HG02943 (cell line): ENCODE measurements around the gene RPL6.
"Not testable (repeated sequence)": the region's sequence is repeated elsewhere in the genome, so short reads cannot be mapped to it uniquely, and the experiment has no call there.

Source experiments
- ATAC-seq: cut with Tn5 transposase; IDR thresholded peaks from one replicate; pipeline ENCODE4 v1.9.1; 2021; ENCODE audit warnings: mild to moderate bottlenecking, low read depth, moderate library complexity; ENCODE audit not compliant: unreplicated experiment

The RPL6 gene

DNA sequence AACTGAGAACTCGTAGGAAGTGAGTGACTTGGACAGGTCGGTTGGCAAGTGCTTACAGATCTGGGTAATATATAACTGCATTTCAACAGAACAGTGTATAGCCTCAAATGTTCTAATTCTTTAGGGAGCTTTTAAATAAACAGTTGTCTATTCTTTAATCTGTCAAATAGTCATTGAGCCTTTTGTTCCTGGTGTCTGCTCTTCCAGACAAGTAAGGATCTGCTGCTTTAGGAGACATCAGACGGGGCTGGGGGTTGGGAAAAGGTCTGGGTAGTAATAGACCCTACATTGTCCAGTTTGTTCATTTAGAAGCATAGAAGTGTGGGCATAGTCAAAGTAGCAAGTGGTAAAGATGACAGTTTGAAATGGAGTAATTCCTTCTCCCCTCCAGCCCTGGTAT lies 11.3 kb upstream of the RPL6 start:
- no peak for ATAC-seq

DNA sequence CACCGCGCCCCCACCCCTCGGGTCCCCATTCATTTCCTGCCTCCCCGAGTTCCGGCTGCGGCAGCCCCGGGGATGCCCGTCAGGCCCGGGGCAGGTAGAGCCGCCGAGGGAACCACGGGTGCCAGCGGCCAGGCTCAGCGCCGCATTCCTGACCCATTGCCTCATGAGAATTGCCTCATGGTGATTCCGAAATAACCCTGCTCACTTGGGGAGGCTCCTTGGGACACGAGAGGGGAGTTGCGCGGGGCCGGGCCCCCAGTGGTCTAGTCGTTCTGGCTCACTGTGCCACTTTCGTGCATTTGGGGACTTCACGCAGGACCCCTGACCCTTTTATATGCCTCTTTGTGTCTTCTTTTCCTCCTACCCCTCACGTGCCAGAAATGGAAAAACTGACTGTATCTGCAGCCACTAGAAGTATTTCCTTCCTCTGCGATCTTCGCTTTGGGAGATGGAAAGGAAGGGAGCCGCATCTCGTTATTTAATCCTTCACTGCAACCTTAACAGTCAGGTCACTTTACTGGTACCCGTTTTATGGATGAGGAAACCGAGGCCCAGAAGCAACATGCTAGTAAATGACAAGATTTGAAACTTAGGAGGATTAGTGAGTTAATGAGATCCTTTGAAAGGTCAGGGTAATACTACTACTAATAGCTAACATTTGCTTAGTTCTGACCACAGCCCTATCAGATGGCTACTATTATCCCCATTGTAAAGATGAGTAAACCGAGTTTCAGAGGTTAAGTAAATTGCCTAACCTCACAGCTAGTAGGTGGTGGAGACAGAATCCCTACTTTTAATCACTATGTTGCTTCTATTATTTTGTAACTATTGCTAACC lies 10.1 kb upstream of the RPL6 start:
- ATAC-seq, result peak; percentile 35

GRCh38 chr12:112418608-112419296 lies 9.3 kb upstream of the RPL6 start, which contains the start of gene PTPN11:
PTPN11 (plus strand) TSS chr12:112418947; CDS start chr12:112419112, 165 bp downstream.
- peak; percentile 69 for ATAC-seq

GRCh38 chr12:112418273-112418607 lies 8.8 kb upstream of the RPL6 start:
- peak; percentile 23 for ATAC-seq

DNA sequence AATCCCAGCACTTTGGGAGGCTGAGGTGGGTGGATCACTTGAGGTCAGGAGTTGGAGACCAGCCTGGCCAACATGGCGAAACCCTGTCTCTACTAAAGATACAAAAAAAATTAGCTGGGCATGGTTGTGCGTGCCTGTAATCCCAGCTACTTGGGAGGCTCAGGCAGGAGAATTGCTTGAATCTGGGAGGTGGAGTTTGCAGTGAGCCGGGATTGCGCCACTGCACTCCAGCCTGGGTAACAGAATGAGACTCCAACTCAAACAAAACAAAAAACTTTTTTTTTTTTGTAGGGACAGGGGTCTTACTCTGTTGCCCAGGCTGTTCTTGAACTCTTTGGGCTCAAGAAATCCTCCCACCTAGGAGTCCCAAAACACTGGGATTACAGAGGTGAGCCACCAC lies 6.1 kb upstream of the RPL6 start:
- not testable (repeated sequence) for ATAC-seq

- no peak for ATAC-seq
These were observed 4.6 kb upstream of the RPL6 start for GRCh38 chr12:112413855-112414625.

DNA sequence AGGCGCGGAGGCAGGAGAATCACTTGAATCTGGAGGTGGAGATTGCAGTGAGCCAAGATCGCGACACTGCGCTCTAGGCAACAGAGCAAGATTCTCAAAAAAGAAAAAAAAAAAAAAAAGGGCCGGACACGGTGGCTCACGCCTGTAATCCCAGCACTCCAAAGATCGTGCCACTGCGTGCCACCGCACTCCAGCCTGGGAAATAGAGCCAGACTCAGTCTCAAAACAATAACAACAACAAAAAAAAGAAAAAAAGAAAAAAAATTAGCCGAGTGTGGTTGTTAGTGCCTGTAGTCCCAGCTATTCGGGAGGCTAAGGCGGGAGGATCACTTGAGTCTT lies 470 bp upstream of the RPL6 start:
- no peak for ATAC-seq

GRCh38 chr12:112408621-112409020 lies 784 bp downstream of the RPL6 start:
- no peak for ATAC-seq

- not testable (repeated sequence) for ATAC-seq
These were observed 1.7 kb downstream of the RPL6 start for GRCh38 chr12:112407683-112408082.

DNA sequence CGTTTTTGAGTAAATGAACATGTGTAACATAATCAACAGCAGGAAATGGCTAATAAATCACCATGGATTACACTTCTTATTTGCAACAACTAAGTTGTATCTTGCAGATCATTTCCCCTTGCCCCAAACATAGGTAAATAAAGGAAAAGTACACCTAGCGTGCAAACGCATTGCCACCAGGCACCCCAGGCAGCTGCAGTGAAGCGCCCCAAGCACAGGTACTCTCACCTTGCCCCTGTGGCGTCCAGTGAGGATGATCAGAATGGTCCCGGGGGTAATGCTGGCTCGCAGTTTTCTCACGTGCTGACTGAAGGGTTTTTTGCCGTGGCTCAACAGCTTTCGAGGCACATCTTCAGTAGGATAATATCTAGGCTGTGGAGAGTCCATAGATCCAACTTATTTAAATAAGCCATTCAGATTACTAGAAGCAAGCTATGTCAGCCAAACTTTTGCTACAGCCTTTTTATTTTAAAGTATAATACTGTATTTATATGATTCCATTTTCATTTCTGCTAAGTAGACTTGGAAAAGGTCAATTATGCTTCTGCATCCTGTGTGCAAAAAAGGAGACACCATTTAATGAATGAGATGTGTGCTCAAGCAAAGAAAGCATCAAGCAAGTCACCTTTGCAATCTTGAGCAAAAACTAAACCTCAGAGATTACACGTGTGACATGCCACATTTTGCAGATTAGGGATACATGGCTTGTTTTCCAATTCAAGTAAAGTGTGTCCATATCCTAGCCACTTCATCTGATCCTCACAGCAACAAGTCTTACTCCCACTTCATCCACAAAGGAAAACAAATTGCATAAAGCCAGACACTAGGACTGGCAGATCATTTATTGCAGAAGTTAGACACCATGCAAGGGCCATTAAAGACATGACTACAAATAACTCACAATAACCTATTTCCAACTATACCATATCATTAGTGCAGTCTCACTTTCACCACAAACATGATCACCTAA lies 2.6 kb downstream of the RPL6 start:
- no peak for ATAC-seq

GRCh38 chr12:112401903-112402498 lies 7.4 kb downstream of the RPL6 start:
- ATAC-seq, result no peak

GRCh38 chr12:112401054-112401453 lies 8.4 kb downstream of the RPL6 start:
- ATAC-seq, result no peak

GRCh38 chr12:112393328-112393727 lies 16.1 kb downstream of the RPL6 start:
- ATAC-seq, result no peak

DNA sequence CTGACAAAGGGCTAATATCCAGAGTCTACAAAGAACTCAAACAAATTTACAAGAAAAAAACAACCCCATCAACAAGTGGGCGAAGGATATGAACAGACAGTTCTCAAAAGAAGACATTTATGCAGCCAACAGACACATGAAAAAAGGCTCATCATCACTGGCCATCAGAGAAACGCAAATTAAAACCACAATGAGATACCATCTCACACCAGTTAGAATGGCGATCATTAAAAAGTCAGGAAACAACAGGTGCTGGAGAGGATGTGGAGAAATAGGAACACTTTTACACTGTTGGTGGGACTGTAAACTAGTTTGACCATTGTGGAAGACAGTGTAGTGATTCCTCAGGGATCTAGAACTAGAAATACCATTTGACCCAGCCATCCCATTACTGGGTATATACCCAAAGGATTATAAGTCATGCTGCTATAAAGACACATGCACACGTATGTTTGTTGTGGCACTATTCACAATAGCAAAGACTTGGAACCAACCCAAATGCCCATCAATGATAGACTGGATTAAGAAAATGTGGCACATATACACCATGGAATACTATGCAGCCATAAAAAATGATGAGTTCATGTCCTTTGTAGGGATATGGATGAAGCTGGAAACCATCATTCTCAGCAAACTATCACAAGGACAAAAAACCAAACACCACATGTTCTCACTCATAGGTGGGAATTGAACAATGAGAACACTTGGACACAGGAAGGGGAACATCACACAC lies 19.3 kb downstream of the RPL6 start:
- ATAC-seq, result not testable (repeated sequence)

- ATAC-seq, result no peak
These were observed 20.2 kb downstream of the RPL6 start for GRCh38 chr12:112389228-112389627.

DNA sequence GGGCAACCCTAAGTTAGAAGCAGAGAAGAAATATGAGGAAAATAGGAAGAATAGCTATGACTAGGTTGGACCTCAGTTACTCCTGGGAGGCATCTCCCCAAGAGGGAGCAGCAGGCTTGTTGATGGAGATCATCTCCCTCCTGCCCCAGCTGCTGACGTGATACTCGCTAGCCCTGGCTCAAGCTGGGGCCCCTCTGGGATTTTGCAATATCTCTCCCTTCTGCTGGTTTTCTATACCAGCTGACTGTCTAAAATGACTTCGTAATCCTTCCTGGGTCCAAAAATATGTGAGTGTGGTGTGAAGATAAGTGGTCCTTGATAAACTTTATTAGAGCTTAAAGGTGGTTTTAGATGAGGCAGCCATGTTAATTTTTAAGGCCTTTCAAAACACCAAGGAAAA lies 22.7 kb downstream of the RPL6 start:
- no peak for ATAC-seq

DNA sequence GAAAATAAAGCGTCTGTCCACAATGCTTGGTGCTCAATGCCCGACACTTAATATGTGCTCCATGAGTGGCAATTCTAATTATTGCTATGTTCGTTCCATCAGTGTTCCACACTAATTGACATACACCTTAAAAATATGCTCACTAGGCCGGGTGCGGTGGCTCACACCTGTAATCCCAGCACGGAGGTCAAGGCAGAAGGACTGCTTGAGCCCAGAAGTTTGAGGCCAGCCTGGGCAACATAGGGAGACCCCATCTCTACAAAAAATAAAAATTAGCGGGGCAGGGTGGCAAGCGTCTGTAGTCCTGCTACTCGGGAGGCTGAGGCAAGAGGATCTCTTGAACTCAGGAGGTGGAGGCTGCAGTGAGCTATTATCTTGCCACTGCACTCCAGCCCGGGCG lies 26.5 kb downstream of the RPL6 start:
- no peak for ATAC-seq

DNA sequence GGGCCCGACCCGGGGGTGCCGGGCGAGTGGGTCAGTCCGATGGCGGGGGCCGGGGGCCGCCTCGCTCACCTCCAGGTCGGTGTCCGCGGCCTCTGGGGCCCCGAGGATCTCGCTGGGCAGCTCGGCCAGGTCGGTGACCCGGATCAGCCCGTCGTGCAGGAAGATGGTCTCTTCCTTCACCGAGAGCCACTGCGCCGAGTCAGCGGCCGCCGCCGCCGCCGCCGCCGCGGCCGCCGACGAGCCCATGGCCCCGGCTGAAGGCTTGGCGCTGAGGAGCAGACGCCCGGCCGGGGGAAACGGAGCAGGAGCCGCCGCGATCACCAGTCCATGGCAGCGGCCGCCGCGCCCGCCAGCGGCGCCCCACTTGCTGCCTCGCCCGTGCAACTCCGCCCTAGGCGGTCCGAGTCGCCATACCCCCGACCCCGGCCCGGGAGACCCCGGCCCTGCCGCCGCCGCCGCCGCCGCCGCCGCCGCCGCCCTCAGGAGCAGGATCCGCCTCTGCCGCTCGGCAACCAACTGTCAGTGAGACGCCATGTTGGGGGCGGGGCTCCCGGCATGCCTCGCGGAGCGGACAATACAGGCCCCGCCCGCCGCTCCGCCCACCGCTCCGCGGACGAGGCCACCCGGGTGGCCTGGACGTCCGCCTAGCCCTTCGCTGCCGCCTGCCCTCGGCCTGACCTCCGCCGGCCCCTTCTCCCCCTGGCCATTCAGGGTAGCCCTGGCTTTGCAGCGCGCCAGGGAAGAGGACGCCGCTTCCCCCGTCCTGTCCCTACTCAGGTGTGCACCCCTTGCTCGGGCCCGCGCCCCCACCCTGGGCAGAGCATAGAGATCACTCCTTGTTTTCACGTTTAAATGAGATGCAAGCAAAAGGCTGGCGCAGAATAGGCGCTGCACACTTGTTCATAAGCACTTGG lies 27.3 kb downstream of the RPL6 start, which contains the start of gene HECTD4:
HECTD4 (minus strand) TSS at position 549 of the 914 bp plus-strand sequence; CDS start at position 246, 303 bp downstream.
- peak; percentile 90 for ATAC-seq
